Duodenal mucosa (tissue), 2 donors: ENCODE results near the gene POLR3K.

Experiments
- H3K27ac ChIP-seq: one replicate; pipeline ENCODE4 v1.7.0; 2013; ENCODE audit warnings: low read depth, low read length
- H3K27me3 ChIP-seq, 2 donors: one replicate each; pipeline ENCODE4 v1.7.0; 2013; ENCODE audit warnings: low read length in 2 of 2, control low read depth in 1 of 2; ENCODE audit not compliant: insufficient read depth in 2 of 2, control insufficient read depth in 1 of 2
- H3K36me3 ChIP-seq, 2 donors: one replicate each; pipeline ENCODE4 v1.7.0; 2013; ENCODE audit warnings: low read length in 2 of 2, control low read depth in 1 of 2; ENCODE audit not compliant: insufficient read depth in 2 of 2, control insufficient read depth in 1 of 2
- H3K4me1 ChIP-seq, 2 donors: one replicate each; pipeline ENCODE4 v1.7.0; 2013; ENCODE audit warnings: low read length in 2 of 2, control low read depth in 1 of 2; ENCODE audit not compliant: insufficient read depth in 2 of 2, control insufficient read depth in 1 of 2
- H3K4me3 ChIP-seq, 2 donors: one replicate each; pipeline ENCODE4 v1.7.0; 2013; ENCODE audit warnings: low read length in 2 of 2, low read depth in 1 of 2
- H3K9ac ChIP-seq, 2 donors: one replicate each; pipeline ENCODE4 v1.7.0; 2013; ENCODE audit warnings: low read length in 2 of 2, low read depth in 1 of 2
- H3K9me3 ChIP-seq, 2 donors: one replicate each; pipeline ENCODE4 v1.7.0; 2013; ENCODE audit warnings: low read length in 2 of 2, control low read depth in 1 of 2; ENCODE audit not compliant: control insufficient read depth in 1 of 2

The POLR3K gene

DNA sequence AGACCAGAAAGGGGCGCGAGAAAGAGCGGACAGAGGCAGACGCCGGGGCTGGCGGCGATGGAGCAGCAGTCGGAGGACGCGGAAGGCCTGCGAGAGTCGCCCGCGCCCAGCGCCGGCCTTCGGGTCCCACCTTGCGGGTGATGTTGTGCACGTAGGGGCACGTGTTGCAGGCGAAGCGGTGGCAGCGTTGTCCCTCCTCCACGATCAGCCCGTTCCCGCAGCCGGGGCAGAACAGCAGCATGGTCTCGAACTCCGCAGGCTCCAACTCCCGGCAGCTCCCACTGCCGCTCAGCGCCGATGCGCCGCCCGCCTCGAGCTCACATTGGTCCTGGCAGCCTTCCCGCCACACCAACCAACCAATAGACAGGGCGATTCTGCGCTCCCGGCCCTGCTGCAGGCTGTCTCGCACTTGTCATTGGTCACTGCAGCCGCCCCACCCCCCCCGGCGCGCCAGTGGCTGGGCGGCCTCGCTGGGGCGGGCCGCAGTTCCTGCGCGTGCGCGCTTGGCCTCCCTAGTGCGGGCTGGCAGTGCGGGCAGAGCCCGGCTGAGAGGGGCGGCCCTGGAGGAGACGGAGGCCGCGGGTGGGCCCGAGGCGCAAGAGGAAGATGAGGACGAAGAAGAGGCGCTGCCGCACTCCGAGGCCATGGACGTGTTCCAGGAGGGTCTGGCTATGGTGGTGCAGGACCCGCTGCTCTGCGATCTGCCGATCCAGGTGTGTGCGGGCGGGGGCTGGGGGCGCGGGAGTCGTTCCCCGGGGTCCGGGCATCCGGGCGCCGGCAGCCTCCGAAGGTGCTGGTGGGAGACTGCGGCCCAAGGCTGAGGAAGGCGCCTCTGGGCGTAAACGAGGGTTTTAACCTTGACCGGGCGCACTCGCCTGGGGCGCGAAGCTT, at the start of gene POLR3K, which contains the start of gene SNRNP25:
Gene POLR3K, minus strand, starts transcription at position 263 of the 891 bp plus-strand sequence. Its CDS starts 22 bp downstream, at position 241.
Gene SNRNP25, plus strand, starts transcription at position 483 of the 891 bp plus-strand sequence. Its CDS starts 189 bp downstream, at position 672.
- H3K4me3 ChIP-seq: peak within 1 kb of the TSS; percentile 87 to 88
- H3K27me3 ChIP-seq: no peaks in the 10 kb centered on the region
- peaks cover 18 to 28% of the 10 kb centered on the region in 2 donors for H3K36me3 ChIP-seq
- peak within 1 kb of the TSS; percentile 65 for H3K27ac ChIP-seq
- peak within 1 kb of the TSS; percentile 67 to 74 for H3K9ac ChIP-seq
- peaks cover 0 to 9% of the 10 kb centered on the region in 2 donors for H3K4me1 ChIP-seq
- H3K9me3 ChIP-seq: no peaks in the 10 kb centered on the region

DNA sequence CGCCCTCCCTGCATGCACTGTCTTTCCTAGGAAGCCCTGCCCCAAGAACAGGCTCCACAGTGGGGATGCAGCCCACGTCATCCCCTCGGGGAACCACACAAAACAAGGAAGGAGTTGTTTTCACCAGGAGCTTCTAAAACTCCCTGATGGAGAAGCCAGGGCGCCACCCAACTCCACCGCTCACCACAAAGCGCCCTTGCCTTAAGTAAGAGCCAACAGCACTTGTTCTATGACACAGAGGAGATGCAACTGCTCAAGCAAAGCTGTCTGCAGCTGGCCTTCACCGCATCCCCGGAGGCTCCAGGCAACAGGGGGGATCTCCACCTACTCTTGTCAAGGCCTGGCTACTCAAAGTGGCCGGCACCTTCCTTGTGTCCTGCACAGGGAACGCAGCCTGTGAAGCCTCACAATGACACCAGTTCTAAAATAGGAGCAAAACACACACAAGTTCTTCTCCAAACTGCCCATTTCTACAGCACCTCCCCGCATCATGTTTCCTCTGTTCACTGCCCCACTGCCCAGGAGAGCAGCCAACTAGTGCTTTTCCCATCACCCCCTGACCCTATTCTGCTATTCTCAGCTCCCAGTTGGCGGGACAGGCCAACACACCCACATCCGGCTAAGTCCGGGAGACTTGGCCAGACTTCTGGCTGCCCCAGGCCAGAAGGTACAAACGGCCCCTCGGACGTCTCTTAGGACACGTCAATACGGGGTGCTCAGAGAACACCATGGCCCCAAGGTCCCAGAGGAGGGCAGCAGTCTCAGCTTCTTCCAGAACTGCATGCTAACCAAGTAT, 48.9 kb upstream of the POLR3K start:
- Histone ChIP-seq H3K4me3 (no peak overlapping the region), H3K4me1 (no peaks in the 10 kb centered on the region), H3K9me3 (no peaks in the 10 kb centered on the region), H3K27me3 (no peaks in the 10 kb centered on the region), H3K27ac (no peak overlapping the region), H3K9ac (no peak overlapping the region), H3K36me3 (peaks cover 0 to 31% of the 10 kb centered on the region in 2 donors)

DNA sequence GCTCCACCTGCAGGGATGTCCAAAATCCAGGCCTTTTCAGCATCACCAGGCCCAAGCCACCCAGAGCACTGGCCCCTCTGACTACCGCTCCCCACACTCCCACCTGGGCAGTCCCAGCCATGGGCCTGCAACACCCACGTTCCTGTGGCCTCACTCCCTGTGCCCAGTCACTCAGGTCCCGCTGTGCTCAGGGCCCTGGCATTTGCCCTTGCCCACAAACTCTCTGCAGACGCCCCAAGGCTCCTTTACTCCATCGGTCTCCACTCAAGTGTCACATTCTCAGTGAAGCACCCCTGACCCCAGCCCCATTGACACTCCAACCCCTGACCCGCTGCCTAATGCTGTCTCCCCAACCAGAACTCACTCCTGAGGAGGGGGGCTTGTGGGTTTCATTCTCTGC, 48.2 kb upstream of the POLR3K start:
- H3K36me3 ChIP-seq: peaks cover 0 to 31% of the 10 kb centered on the region in 2 donors
- no peak overlapping the region for H3K9ac ChIP-seq
- no peak overlapping the region for H3K4me3 ChIP-seq
- H3K27ac ChIP-seq: no peak overlapping the region
- H3K4me1 ChIP-seq: no peaks in the 10 kb centered on the region
- H3K27me3 ChIP-seq: no peaks in the 10 kb centered on the region
- no peaks in the 10 kb centered on the region for H3K9me3 ChIP-seq

DNA sequence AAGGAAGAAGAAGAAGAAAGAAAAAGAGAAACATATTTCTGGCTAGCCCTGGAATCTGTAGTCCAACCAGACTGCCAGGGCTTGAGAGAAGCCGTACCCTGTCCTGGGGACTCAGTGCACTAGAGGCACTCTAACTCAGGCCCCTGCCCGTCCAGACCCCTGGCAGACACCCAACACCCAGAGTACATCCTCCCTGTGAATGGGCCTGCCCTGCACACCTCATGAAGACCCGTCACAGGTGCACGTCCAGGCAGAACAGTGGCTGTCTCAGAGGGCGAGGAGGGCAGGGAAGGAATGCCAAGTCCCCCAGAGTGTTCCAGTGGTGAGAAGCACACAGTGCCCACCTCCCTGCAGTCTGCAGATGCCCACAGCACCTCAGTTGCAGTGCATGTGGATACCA, 47.6 kb upstream of the POLR3K start:
- no peak overlapping the region for H3K4me3 ChIP-seq
- H3K4me1 ChIP-seq: no peaks in the 10 kb centered on the region
- peaks cover 0 to 30% of the 10 kb centered on the region in 2 donors for H3K36me3 ChIP-seq
- no peaks in the 10 kb centered on the region for H3K9me3 ChIP-seq
- no peaks in the 10 kb centered on the region for H3K27me3 ChIP-seq
- H3K27ac ChIP-seq: no peak overlapping the region
- H3K9ac ChIP-seq: no peak overlapping the region

DNA sequence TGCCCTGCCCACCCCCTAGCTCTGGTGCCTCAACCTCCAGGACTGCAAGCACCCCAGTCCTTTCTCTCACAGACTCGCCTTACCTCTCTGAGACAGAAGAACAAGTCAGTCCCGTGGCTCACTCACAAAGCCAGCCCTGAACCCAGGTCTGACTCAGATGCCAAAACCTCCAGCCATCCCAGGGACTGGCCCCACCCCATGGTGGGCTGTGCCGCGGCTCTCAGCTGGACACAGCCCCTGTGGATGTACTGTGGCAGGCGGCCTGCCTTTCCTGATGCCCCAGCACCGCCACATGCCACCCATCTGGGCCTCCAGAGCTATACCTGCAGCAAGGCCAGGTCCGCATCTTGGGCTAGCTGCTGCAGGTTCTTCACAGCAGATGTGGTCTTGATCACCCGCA, 44.4 kb upstream of the POLR3K start:
- H3K9ac ChIP-seq: no peak overlapping the region
- no peaks in the 10 kb centered on the region for H3K9me3 ChIP-seq
- H3K4me3 ChIP-seq: no peak overlapping the region
- no peaks in the 10 kb centered on the region for H3K4me1 ChIP-seq
- peaks cover 0 to 22% of the 10 kb centered on the region in 2 donors for H3K36me3 ChIP-seq
- no peak overlapping the region for H3K27ac ChIP-seq
- no peaks in the 10 kb centered on the region for H3K27me3 ChIP-seq

DNA sequence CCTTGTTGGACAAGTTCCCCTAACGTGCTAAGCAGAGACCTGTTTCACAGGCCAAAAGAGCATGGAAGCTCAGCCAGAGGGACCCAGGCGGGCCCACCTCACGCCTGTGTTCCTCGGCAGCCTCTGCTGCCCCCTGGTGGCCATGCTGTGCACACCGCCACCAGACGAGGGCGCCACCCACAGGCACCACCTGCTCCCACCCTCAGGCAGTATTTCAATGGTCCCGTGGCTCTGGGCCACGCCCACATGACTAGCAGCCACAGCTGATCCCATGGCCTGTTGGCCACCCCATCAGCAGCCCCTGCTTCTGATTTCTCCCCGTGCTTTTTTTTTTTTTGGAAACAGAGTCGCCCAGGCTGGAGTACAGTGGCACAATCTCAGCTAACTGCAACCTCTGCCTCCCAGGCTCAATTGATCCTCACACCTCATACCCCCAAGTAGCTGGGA, 43.5 kb upstream of the POLR3K start:
- no peaks in the 10 kb centered on the region for H3K27me3 ChIP-seq
- no peak overlapping the region for H3K9ac ChIP-seq
- H3K4me1 ChIP-seq: no peaks in the 10 kb centered on the region
- no peak overlapping the region for H3K4me3 ChIP-seq
- H3K27ac ChIP-seq: no peak overlapping the region
- H3K36me3 ChIP-seq: peaks cover 0 to 25% of the 10 kb centered on the region in 2 donors
- H3K9me3 ChIP-seq: no peaks in the 10 kb centered on the region

DNA sequence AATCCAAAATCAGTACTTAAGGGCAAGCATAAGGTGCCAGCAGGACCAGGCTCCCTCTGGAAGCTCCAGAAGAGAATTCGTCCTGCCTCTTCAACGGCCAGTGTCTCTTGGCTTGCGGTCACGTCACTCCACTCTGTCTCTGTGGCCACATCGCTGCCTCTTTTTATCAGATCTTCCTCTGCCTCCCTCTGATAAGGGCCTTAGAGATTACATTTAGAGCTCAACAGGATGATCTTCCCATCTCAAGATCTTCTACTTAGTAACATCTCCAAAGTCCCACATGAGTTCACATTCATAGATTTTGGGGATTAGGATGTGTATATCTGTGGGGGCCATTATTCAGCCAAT, 41.5 kb upstream of the POLR3K start:
- Histone ChIP-seq H3K4me1 (no peaks in the 10 kb centered on the region), H3K9ac (no peak overlapping the region), H3K9me3 (no peaks in the 10 kb centered on the region), H3K27me3 (no peaks in the 10 kb centered on the region), H3K4me3 (no peak overlapping the region), H3K36me3 (peaks cover 0 to 22% of the 10 kb centered on the region in 2 donors), H3K27ac (no peak overlapping the region)

DNA sequence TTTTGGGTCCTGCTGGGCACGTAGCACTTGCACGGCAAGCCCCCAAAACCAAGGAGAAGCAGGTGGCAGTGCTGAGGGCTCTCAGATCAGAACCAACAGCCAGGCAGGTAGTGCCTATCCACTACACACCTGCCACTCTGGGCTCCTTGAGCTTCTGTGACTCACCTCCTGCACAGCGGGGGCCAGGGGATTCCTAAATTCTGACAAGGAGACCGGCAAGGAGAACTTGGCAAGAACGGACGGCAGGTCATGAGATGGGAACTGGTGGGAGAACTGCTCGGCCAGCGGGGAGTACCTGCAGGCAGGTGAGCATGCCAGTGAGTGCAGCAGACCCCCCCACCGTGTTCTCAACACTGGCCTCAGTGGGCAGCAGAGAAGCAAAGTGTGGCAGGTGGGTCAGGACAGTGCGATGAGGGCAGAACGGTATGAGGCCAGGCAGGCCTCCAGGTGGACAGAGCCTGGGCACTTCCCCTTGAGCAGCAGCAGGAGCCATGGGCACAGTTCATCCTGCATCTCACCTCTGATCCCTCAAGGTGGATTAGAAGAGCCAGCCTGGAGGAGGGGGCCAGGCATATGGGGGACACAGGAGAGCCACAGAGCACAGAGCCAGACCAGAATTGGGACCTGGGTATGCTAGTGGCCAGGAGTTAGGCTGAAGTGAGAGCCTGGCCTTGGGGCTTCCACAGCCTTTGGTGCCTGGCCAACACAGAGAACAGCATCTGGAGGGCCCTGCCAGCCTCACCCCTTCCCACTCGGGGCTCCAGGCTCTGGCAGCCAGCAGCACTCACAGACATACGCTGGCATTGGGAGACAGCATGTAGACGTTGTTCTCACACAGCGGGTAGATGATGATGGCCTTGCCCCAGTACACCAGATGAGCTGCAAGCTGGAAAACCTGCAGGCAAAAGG, 39.3 kb upstream of the POLR3K start:
- Histone ChIP-seq H3K9me3 (no peaks in the 10 kb centered on the region), H3K4me1 (no peaks in the 10 kb centered on the region), H3K27ac (no peak overlapping the region), H3K4me3 (no peak overlapping the region), H3K9ac (no peak overlapping the region), H3K36me3 (peaks cover 8 to 32% of the 10 kb centered on the region in 2 donors), H3K27me3 (no peaks in the 10 kb centered on the region)

DNA sequence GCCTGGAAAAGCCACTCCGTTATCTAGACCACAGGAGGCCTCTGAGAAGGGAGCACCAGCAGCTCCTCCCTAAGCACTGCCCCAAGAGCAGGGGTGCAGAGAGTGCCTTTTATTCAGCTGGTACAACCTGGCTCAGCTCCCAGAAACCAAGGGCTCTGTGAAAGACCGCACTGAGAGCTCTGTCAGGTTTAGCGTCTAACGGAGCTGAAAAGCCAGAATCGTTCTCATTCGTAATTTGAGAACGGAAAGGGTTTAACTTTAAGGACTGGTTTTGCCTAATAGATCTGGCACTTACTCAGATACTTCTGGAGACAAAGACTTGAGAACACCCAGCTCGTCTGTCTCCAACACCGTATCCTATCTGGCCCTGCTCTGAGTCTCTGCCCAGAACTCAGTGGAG, 38.1 kb upstream of the POLR3K start:
- H3K27me3 ChIP-seq: no peaks in the 10 kb centered on the region
- H3K9me3 ChIP-seq: no peaks in the 10 kb centered on the region
- no peak overlapping the region for H3K9ac ChIP-seq
- no peak overlapping the region for H3K27ac ChIP-seq
- no peak overlapping the region for H3K4me3 ChIP-seq
- no peaks in the 10 kb centered on the region for H3K4me1 ChIP-seq
- peaks cover 8 to 38% of the 10 kb centered on the region in 2 donors for H3K36me3 ChIP-seq
